SK-N-SH (cell line): Measurements from ENCODE around the gene FABP3. TPM values are rescaled to one million over a fixed set of nuclear protein-coding genes. Genes with fewer than 3 reads are reported as not detected.

Experiments used
- CTCF ChIA-PET: fragments of 300-600, 350-600 bp; formaldehyde crosslinking; extraction: SDS; loops from one replicate; lab custom pipeline; 2021; lab: Yijun Ruan, JAX
- POLR2A ChIA-PET: fragments of 350-600 bp; sonication (Branson Sonifier 250); formaldehyde crosslinking; extraction: SDS; loops from one replicate; lab custom pipeline; 2020; ENCODE audit warnings: antibody characterized with exemption, inconsistent platforms; lab: Yijun Ruan, JAX
- DNase-seq: peaks from one replicate; pipeline ENCODE4 v3.0.0; 2012
- H2AFZ ChIP-seq: fragments of 200-600 bp; sonication (generic); 2 replicates; pipeline ENCODE4 v1.8.1; 2016; ENCODE audit warnings: antibody characterized with exemption, mild to moderate bottlenecking, low read depth
- H3F3A ChIP-seq: fragments of 200-600 bp; sonication (generic); replicated peaks from 2 replicates; pipeline ENCODE3; 2016; ENCODE audit warnings: antibody characterized with exemption, mild to moderate bottlenecking; ENCODE audit not compliant: insufficient read depth
- H3K27ac ChIP-seq, 2 experiments: fragments of 200-500 bp in 1 of 2; fragments of 200-600 bp in 1 of 2; sonication (Bioruptor generic) in 1 of 2; sonication (generic), shearing (Covaris generic) in 1 of 2; 2 replicates each; pipeline versions ENCODE4 v1.5.1 to v1.6.1; 2014 to 2016; ENCODE audit warnings: low read depth in 2 of 2, inconsistent platforms in 1 of 2, low read length in 1 of 2, mild to moderate bottlenecking in 1 of 2, mixed read lengths in 1 of 2
- H3K27me3 ChIP-seq: fragments of 200-600 bp; sonication (generic), shearing (Covaris generic); 2 replicates; pipeline ENCODE4 v1.6.1; 2016; ENCODE audit warnings: mixed run types; ENCODE audit not compliant: insufficient read depth
- H3K36me3 ChIP-seq, 2 experiments: fragments of 200-500 bp in 1 of 2; fragments of 200-600 bp in 1 of 2; sonication (Bioruptor generic) in 1 of 2; sonication (generic) in 1 of 2; replicated peaks in 1 of 2; 2 replicates each; pipeline versions ENCODE3 to v1.5.1; 2014 to 2016; ENCODE audit warnings: low read length in 1 of 2, mild to moderate bottlenecking in 1 of 2; ENCODE audit not compliant: insufficient read depth in 2 of 2, control insufficient read depth in 1 of 2
- H3K4me1 ChIP-seq, 2 experiments: fragments of 200-500 bp in 1 of 2; fragments of 200-600 bp in 1 of 2; sonication (Bioruptor generic) in 1 of 2; sonication (generic), shearing (Covaris generic) in 1 of 2; 2 replicates each; pipeline versions ENCODE4 v1.5.1 to v1.6.1; 2014 to 2016; ENCODE audit warnings: low read depth in 1 of 2, low read length in 1 of 2, mixed run types in 1 of 2; ENCODE audit not compliant: insufficient read depth in 2 of 2, control insufficient read depth in 1 of 2
- H3K4me2 ChIP-seq: fragments of 200-600 bp; sonication (generic), shearing (Covaris generic); 2 replicates; pipeline ENCODE4 v1.6.1; 2017; ENCODE audit warnings: mixed run types
- H3K4me3 ChIP-seq, 2 experiments: fragments of 200-500 bp in 1 of 2; fragments of 200-600 bp in 1 of 2; sonication (Bioruptor generic) in 1 of 2; sonication (generic), shearing (Covaris generic) in 1 of 2; 2 replicates each; pipeline versions ENCODE4 v1.5.1 to v1.8.1; 2014 to 2016; ENCODE audit warnings: low read depth in 2 of 2, inconsistent platforms in 1 of 2, low read length in 1 of 2, mild to moderate bottlenecking in 1 of 2, mixed read lengths in 1 of 2, moderate library complexity in 1 of 2
- H3K79me2 ChIP-seq: fragments of 200-600 bp; sonication (generic); 2 replicates; pipeline ENCODE4 v1.8.1; 2017; ENCODE audit warnings: mild to moderate bottlenecking; ENCODE audit not compliant: insufficient read depth
- H3K9ac ChIP-seq: fragments of 200-600 bp; sonication (generic); 2 replicates; pipeline ENCODE4 v1.6.1; 2017; ENCODE audit warnings: mixed run types
- H3K9me2 ChIP-seq: fragments of 200-600 bp; sonication (generic); 2 replicates; pipeline ENCODE4 v1.6.1; 2017; ENCODE audit warnings: mixed run types
- H3K9me3 ChIP-seq: fragments of 200-600 bp; sonication (generic); 2 replicates; pipeline ENCODE4 v1.6.1; 2017; ENCODE audit warnings: mixed run types, mild to moderate bottlenecking, moderate library complexity
- H4K20me1 ChIP-seq: fragments of 200-600 bp; sonication (generic); 2 replicates; pipeline ENCODE4 v1.6.1; 2017; ENCODE audit warnings: mild to moderate bottlenecking, mixed run types; ENCODE audit not compliant: insufficient read depth
- EP300 ChIP-seq, 2 experiments: IDR thresholded peaks; 2 replicates each; pipeline versions ENCODE4 v1.4.0 to v1.6.1; 2012; ENCODE audit warnings: borderline replicate concordance in 1 of 2, low read depth in 1 of 2, low read length in 1 of 2
- EZH2phosphoT487 ChIP-seq: fragments of 200-600 bp; sonication (generic); IDR thresholded peaks from 2 replicates; pipeline ENCODE4 v1.6.1; 2017; ENCODE audit warnings: low read depth, mixed run types, mild to moderate bottlenecking, antibody characterized with exemption, moderate library complexity, borderline replicate concordance
- FOXM1 ChIP-seq: IDR thresholded peaks from 2 replicates; pipeline ENCODE4 v1.4.0; 2012; ENCODE audit warnings: low read depth, mild to moderate bottlenecking
- GABPA ChIP-seq: IDR thresholded peaks from 2 replicates; pipeline ENCODE4 v1.4.0; 2012; ENCODE audit warnings: low read depth, mild to moderate bottlenecking
- GATA2 ChIP-seq: sonication (generic); formaldehyde crosslinking; IDR thresholded peaks from 2 replicates; pipeline ENCODE4 v1.5.0; 2020; ENCODE audit warnings: mild to moderate bottlenecking, missing genetic modification reagents
- IRF3 ChIP-seq: fragments of 150-350 bp; IDR thresholded peaks from 2 replicates; pipeline ENCODE4 v1.6.1; 2016; ENCODE audit warnings: mild to moderate bottlenecking, low read depth, low read length
- MAX ChIP-seq: IDR thresholded peaks from 2 replicates; pipeline ENCODE4 v1.4.0; 2012; ENCODE audit warnings: low read depth
- MXI1 ChIP-seq: IDR thresholded peaks from 2 replicates; pipeline ENCODE4 v1.6.1; 2012; ENCODE audit warnings: mild to moderate bottlenecking, low read depth, low read length, improper control_type of control experiment
- NFIC ChIP-seq: IDR thresholded peaks from 2 replicates; pipeline ENCODE4 v1.4.0; 2012; ENCODE audit warnings: borderline replicate concordance
- NRF1 ChIP-seq: IDR thresholded peaks from 2 replicates; pipeline ENCODE4 v1.6.1; 2012; ENCODE audit warnings: low read depth, mild to moderate bottlenecking, low read length
- PBX3 ChIP-seq: IDR thresholded peaks from 2 replicates; pipeline ENCODE4; 2012
- POLR2AphosphoS5 ChIP-seq: IDR thresholded peaks from 2 replicates; pipeline ENCODE4 v1.6.1; 2012; ENCODE audit warnings: low read depth, low read length
- RAD21 ChIP-seq: IDR thresholded peaks from 2 replicates; pipeline ENCODE4 v1.6.1; 2012; ENCODE audit warnings: mild to moderate bottlenecking, low read length
- RFX5 ChIP-seq: IDR thresholded peaks from 2 replicates; pipeline ENCODE4 v1.6.1; 2012; ENCODE audit warnings: mild to moderate bottlenecking, improper control_type of control experiment, low read length
- SIN3A ChIP-seq: IDR thresholded peaks from 2 replicates; pipeline ENCODE4 v1.6.1; 2012; ENCODE audit warnings: low read depth, mild to moderate bottlenecking, low read length, moderate library complexity, borderline replicate concordance
- SMC3 ChIP-seq: IDR thresholded peaks from 2 replicates; pipeline ENCODE4 v1.6.1; 2012; ENCODE audit warnings: low read depth, low read length, improper control_type of control experiment
- TCF12 ChIP-seq: IDR thresholded peaks from 2 replicates; pipeline ENCODE4 v1.4.0; 2012
- TEAD4 ChIP-seq: IDR thresholded peaks from 2 replicates; pipeline ENCODE4 v1.4.0; 2012; ENCODE audit warnings: mild to moderate bottlenecking, borderline replicate concordance; ENCODE audit not compliant: insufficient read depth
- USF1 ChIP-seq: IDR thresholded peaks from 2 replicates; pipeline ENCODE4 v1.4.0; 2012; ENCODE audit warnings: low read depth, borderline replicate concordance
- ZBTB33 ChIP-seq: IDR thresholded peaks from 2 replicates; pipeline ENCODE4 v1.4.0; 2012; ENCODE audit warnings: low read depth, borderline replicate concordance
- WGBS: methylation state at CpG from one replicate; pipeline ENCODE4 v1.1.6; 2017; ENCODE audit warnings: low lambda C conversion rate; 5-methylcytosine and 5-hydroxymethylcytosine counted together
- polyA plus RNA-seq, 3 experiments: library from polyadenylated mRNA; depleted of rRNA; stranded (reverse); fragments of >200 nt; gene quantifications; 2 replicates each; pipeline ENCODE4 v1.2.3, GENCODE V29; 2012

The FABP3 gene
- polyA plus RNA-seq, 1 of the 3 experiments (the other 2 are of a cell fraction), result 0.08 TPM

- H4K20me1 ChIP-seq, result no peaks in the 10 kb centered on the region
- TF ChIP-seq IRF3 (no peak), SIN3A (no peak), RFX5 (no peak), EZH2phosphoT487 (no peak), EP300 (IDR thresholded peaks at IDR 0.05; ENCODE audit: borderline replicate concordance in 1 of 2, low read depth in 1 of 2, low read length in 1 of 2) (no peak), MAX (no peak), PBX3 (no peak), FOXM1 (no peak), TEAD4 (no peak), SMC3 (no peak), NFIC (no peak), RAD21 (no peak), GABPA (no peak), ZBTB33 (no peak), POLR2AphosphoS5 (no peak), USF1 (no peak), GATA2 (CRISPR knock-in tag) (no peak), TCF12 (no peak), MXI1 (no peak), NRF1 (no peak)
- H3F3A ChIP-seq, result no peaks in the 10 kb centered on the region
- H3K9me2 ChIP-seq, result no peaks in the 10 kb centered on the region
- no peak overlapping the region for H3K4me2 ChIP-seq
- H3K9me3 ChIP-seq, result no peaks in the 10 kb centered on the region
- no peak for DNase-seq
- H2AFZ ChIP-seq, result no peak overlapping the region
- peaks cover 0 to 21% of the 10 kb centered on the region in 2 experiments for H3K36me3 ChIP-seq
- H3K4me3 ChIP-seq, result no peak overlapping the region
- H3K27ac ChIP-seq, result no peak overlapping the region
- H3K27me3 ChIP-seq, result no peaks in the 10 kb centered on the region
- H3K79me2 ChIP-seq, result no peaks in the 10 kb centered on the region
- no peak overlapping the region for H3K9ac ChIP-seq
- no peaks in the 10 kb centered on the region for H3K4me1 ChIP-seq
- POLR2A ChIA-PET, result no interaction called here
- CTCF ChIA-PET, result interaction anchor here (0.7 to 2.4 kb wide), 2 partner anchors 33 to 187 kb away, joined by 3 to 8 read pairs; no protein-coding TSS in a partner anchor
- 100% methylated on average over 3 of the region's 3 CpGs for WGBS
These were observed 10.8 kb downstream of the FABP3 start for GRCh38 chr1:31362032-31362431.
